Motor neuron (in vitro differentiated cells): ENCODE data around the gene DUSP16. TPM values are rescaled to one million over a fixed set of nuclear protein-coding genes. Genes with fewer than 3 reads are reported as not detected.

ENCODE experiments used
- ATAC-seq, 8 experiments: fragments of 200-7000 bp; cut with Tn5 transposase; replicated peaks in 6 of 8; 2 replicates each; pipeline ENCODE4 v1.8.0; 2021; ENCODE audit warnings: mild to moderate bottlenecking in 8 of 8, moderate library complexity in 8 of 8
- H3K27ac ChIP-seq, 2 donors: fragments of 250-450 bp; sonication (Bioruptor Pico); 2 replicates each; pipeline ENCODE4 v1.9.0; 2021; ENCODE audit warnings: antibody characterized with exemption in 2 of 2, mild to moderate bottlenecking in 2 of 2, moderate library complexity in 1 of 2
- H3K4me1 ChIP-seq, 2 donors: fragments of 250-450 bp; sonication (Bioruptor Pico); replicated peaks in 1 of 2; 2 replicates each; pipeline ENCODE4 v1.6.1; 2021; ENCODE audit warnings: antibody characterized with exemption in 2 of 2, mild to moderate bottlenecking in 2 of 2, moderate library complexity in 1 of 2
- H3K4me3 ChIP-seq, 5 donors: fragments of 250-450 bp; sonication (Bioruptor Pico); 2 replicates each; pipeline ENCODE4 v1.9.0; 2021; ENCODE audit warnings: antibody characterized with exemption in 5 of 5, mild to moderate bottlenecking in 5 of 5, moderate library complexity in 4 of 5
- WGBS, 10 experiments: fragments of 450-650 bp; shearing (Covaris generic); methylation state at CpG; one replicate each; pipeline ENCODE4 v1.0.0; 2022; 5-methylcytosine and 5-hydroxymethylcytosine counted together
- in situ Hi-C, 9 experiments: fragments of 400-800 bp; cut with MboI; loops; one replicate each; pipeline ENCODE4 v1.15.0; 2021; ENCODE audit warnings: low sequenced_read_pairs in 9 of 9, low pct_unique_long_range_greater_than_20kb in 2 of 9; ENCODE audit not compliant: unreplicated experiment in 9 of 9
- total RNA-seq, 8 experiments: library from RNA; unstranded; fragments of 300-600 nt; gene quantifications; 2 replicates each; pipeline versions ENCODE4 v1.2.3 to v1.2.4, GENCODE V29; 2022

Gene DUSP16, protein sequence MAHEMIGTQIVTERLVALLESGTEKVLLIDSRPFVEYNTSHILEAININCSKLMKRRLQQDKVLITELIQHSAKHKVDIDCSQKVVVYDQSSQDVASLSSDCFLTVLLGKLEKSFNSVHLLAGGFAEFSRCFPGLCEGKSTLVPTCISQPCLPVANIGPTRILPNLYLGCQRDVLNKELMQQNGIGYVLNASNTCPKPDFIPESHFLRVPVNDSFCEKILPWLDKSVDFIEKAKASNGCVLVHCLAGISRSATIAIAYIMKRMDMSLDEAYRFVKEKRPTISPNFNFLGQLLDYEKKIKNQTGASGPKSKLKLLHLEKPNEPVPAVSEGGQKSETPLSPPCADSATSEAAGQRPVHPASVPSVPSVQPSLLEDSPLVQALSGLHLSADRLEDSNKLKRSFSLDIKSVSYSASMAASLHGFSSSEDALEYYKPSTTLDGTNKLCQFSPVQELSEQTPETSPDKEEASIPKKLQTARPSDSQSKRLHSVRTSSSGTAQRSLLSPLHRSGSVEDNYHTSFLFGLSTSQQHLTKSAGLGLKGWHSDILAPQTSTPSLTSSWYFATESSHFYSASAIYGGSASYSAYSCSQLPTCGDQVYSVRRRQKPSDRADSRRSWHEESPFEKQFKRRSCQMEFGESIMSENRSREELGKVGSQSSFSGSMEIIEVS
- total RNA-seq = 10 to 100 TPM in 6 of 8 experiments, 1 to 10 TPM in 2; 5.3 to 33.9 (median 25.0) TPM

DNA sequence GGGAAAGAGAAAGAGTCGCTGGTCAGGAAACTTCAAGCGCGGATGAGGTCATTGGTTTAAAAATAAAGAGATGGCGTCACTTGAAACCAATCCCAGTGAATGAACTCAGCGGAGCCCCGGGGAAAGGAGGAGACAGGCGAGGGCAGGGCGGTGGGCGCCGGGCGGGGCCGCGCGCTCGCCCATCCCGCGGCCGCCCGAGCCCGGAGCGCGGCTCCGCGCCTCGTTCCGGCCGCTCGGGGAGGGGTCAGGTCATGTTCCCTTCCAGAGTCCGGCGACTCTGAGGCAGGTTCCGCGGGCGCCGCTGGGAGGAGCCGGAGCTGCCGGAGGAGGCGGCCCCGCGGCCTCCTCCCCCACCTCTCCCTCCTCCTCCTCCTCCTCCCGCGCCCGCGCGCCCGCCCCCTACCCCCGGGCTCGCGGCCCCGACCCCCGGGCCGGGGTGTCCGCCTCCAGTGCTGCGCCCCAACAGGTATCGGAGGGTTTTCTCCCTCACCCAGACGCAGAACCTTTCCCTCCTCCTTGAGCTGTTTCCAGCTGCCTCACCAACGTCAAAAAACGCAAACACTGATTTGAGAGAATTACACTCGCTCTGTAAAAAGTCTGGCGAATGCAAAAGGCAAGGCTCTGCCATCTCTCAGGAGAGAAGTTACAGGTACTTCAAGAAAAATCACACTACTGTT, at the start of gene DUSP16:
Gene DUSP16, minus strand, starts transcription at position 279 of the 677 bp plus-strand sequence. CDS start 41,765 bp downstream, outside the sequence.
- Histone ChIP-seq H3K27ac (peak within 1 kb of the TSS; percentile 79 to 93), H3K4me1 (peaks cover 16 to 21% of the 10 kb centered on the region in 2 donors), H3K4me3 (peak within 1 kb of the TSS; percentile 73 to 100 (median 93))
- in situ Hi-C loops = loop anchor here in 1 of 9 experiments (25.0 kb wide), 1 partner anchor 175 kb away; no protein-coding TSS in a partner anchor
- WGBS, 10 experiments = 0 to 20% (median 6%) methylated on average over 1 to 5 of the region's 59 CpGs; no CpG with 5 or more reads in 4 of the 10 experiments
- ATAC-seq = peak; percentile 90 to 97 (median 95)

DNA sequence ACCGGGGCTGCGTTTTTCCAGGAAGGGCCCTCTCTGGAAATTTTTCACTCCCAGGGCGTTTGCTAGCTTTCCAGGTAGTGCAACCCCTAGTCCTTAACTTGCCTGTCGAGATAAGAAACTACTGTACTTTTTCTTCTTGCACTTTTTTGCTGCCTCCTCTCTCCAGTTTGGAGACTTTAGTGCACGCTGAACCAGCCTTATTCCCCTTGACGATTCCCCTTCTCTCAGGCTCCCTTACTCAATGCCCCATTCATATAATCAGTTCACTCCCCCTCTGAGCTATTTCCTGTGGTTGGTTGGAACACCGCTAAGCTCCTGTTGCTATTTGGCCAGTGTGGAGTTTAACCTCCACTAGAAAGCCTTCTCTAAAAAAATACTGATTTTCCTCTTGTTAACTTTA, 49.7 kb upstream of the DUSP16 start:
- Histone ChIP-seq H3K4me3 (peak overlapping the region; percentile 54 to 80 (median 77)), H3K27ac (peak overlapping the region in 1 of 2 donors; percentile 86), H3K4me1 (peaks cover 17 to 26% of the 10 kb centered on the region in 2 donors)
- in situ Hi-C loops = no loop called here
- WGBS, 10 experiments = 0 to 15% (median 4%) methylated on average over 1 to 6 of the region's 7 CpGs; no CpG with 5 or more reads in 1 of the 10 experiments
- ATAC-seq = peak in 3 of 8 experiments; percentile 1 to 15 (median 2)

DNA sequence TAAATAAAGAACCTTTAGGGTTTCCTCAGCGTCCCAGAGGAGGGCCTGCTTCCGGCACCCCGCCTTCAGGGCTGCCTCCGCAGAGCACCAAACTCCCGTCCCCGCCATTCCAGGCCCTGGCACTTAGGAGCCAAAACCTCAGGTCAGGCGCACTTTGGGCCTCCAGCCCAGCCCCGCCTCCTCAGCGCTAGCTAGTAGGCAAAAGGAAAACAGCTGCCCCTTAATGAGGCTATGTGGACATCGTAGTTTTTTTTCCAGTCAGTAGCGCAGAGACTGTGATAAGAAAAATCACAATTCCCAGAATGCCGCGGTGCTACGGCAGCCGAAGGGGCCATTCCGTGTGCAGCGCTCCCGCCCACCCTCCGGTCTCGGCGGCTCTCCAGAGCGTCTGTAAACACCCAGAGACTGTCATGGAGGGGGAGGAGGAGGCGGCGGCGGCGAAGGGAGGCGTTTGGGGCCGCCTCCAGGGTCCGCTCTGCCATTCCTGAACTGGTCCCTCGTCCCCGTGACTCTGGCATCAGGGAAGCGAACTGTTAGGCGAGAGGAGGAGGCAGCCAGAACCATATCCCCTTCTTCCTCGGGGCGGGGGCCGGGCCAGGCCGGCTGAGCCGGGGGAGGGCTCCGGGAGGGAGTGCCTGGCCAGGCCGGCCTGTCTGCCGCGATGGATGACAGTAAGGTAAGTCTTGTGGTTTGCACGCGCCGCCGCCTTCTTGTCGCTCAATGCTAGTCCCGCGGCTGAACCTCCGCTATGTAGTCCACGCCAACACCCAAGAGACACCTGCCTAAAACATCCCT, 49.0 kb upstream of the DUSP16 start, which contains the start of gene CREBL2:
Gene CREBL2, plus strand, starts transcription at position 365 of the 795 bp plus-strand sequence. Its CDS starts 297 bp downstream, at position 662.
- Histone ChIP-seq H3K27ac (peak within 1 kb of the TSS; percentile 86 to 90), H3K4me1 (peaks cover 15 to 27% of the 10 kb centered on the region in 2 donors), H3K4me3 (peak within 1 kb of the TSS; percentile 54 to 80 (median 77))
- in situ Hi-C loops = no loop called here
- WGBS, 10 experiments = 0 to 7% (median 0%) methylated on average over 1 to 17 of the region's 51 CpGs; no CpG with 5 or more reads in 1 of the 10 experiments
- ATAC-seq = peak; percentile 82 to 95 (median 94)

DNA sequence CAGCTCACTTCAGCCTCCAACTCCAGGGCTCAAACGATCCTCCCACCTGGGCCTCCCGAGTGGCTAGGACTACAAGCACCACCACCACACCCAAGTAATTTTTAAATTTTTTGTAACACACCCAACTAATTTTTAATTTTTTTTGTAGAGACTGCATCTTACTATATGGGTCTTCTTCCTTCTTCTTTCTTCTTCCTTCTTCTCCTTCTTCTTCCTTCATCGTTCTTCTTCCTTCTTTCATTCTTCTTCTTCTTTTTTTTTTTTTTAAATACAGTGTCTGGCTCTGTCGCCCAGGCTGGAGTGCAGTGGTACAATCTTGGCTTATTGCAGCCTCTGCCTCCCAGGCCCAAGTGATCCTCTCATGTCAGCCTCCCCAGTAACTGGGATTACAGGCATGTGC, 48.0 kb upstream of the DUSP16 start:
- Histone ChIP-seq H3K4me1 (peaks cover 10 to 20% of the 10 kb centered on the region in 2 donors), H3K27ac (peak overlapping the region in 1 of 2 donors; percentile 86), H3K4me3 (no peak overlapping the region)
- in situ Hi-C loops = no loop called here
- ATAC-seq = no peak
- 82 to 100% (median 96%) methylated on average over 1 to 4 of the region's 4 CpGs for WGBS, 10 experiments

DNA sequence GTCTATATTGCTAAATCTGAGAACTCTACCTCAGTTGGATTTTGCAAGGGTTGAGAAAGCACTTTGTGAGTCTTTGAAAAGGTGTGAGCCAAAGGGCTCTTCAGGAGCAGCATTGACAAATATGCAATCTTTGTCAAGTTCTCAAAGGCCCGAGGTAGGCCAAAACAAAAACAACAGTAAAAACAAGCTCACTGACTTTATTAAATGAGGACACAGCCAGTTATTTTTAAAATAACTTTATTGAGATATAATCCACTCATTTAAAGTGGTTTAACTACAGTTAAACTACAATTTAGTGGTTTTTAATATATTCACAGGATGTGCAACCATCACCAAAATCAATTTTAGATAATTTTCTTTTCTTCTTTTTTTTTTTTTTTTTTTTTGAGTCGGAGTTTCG, 47.0 kb upstream of the DUSP16 start:
- peaks cover 10 to 20% of the 10 kb centered on the region in 2 donors for H3K4me1 ChIP-seq
- WGBS, 10 experiments = 78 to 100% (median 97%) methylated on average over 1 to 3 of the region's 3 CpGs
- no peak overlapping the region for H3K27ac ChIP-seq
- H3K4me3 ChIP-seq = no peak overlapping the region
- in situ Hi-C loops = no loop called here
- no peak for ATAC-seq

DNA sequence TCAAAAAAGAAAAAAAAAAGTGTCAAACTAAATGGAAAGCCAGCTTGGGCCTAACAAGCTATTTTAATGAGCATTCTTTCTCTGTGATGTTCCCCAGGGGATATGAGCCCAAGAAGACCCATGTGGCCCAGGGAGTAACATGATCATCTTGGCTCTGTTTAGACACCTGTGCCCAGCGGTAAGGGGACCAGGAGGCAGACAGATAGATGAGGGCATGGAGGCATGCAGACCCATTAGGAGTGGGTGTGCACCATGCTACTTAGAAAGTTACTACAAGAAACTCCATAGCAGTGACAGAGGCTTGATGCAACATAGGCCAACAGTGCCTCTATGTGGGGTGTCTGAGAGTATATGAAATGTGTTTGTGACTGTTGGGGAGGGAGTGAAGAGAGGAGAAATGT, 45.9 kb upstream of the DUSP16 start:
- in situ Hi-C loops = no loop called here
- peak in 1 of 8 experiments; percentile 5 for ATAC-seq
- Histone ChIP-seq H3K4me1 (peaks cover 10 to 20% of the 10 kb centered on the region in 2 donors), H3K27ac (no peak overlapping the region), H3K4me3 (no peak overlapping the region)
- 50 to 100% (median 94%) methylated on average over 1 of the region's 1 CpG; no CpG with 5 or more reads in 6 of the 10 experiments for WGBS, 10 experiments

DNA sequence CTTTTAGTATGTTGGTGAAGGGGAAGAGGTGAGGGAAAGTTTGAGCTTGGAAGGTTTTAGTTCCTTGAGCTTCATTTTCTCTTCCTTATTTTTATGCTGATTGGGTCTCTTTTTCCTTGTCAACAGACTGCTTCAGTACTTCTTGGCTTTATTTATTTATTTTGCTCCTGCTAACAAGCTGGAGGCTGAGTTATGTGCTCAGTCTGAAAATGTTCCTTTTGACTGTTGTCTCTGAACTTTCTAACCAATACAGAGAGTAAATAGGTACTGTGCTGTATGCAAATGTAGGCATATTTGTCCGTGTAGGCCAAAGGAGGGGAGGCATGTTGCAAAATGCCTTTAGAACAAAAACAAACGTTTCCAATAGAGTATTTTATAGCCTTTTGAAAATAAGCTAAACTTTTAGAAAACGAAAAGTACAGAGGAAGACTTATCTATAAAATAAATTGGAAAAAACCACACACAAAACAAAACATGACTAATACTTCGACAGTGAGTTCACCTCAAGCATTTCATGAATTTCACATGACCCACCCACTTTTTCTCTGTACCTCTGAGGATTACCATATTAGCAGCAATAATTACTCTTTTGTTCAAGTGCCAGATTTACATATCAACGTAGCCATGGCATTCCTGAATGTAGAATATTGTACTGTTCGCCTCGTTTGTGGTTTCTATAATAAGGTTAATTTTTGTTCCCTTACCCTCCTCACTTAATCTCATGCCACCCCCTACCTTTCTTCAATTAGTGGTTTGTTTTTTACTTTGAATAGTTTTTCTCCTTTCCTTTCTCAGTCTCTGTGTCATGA, 44.3 kb upstream of the DUSP16 start:
- no peak overlapping the region for H3K4me3 ChIP-seq
- in situ Hi-C loops = no loop called here
- peak in 2 of 8 experiments; percentile 4 to 16 for ATAC-seq
- WGBS, 10 experiments = 19 to 86% (median 43%) methylated on average over 3 to 7 of the region's 7 CpGs
- no peak overlapping the region for H3K27ac ChIP-seq
- H3K4me1 ChIP-seq = peaks cover 4 to 14% of the 10 kb centered on the region in 2 donors

DNA sequence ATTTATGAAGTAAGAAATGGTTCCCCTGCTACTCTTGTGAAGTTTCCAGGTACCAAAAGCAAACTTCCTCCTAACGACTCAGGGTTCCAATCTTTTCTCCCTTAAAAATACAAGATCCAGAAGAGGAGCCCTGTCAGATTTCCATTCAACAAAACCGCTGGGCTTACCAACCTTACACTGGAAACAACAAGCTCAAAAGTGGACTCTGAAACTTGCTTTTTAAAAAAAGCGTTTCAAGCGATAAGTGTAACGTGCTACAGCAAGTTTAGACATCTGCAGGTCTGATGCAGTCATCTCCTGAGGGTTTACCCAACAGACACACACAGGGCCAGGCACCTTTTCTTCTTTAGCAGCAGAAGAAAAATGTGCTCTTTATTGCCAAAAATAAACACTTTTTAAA, 42.1 kb upstream of the DUSP16 start:
- no peak for ATAC-seq
- Histone ChIP-seq H3K4me3 (no peak overlapping the region), H3K27ac (no peak overlapping the region), H3K4me1 (peaks cover 4 to 11% of the 10 kb centered on the region in 2 donors)
- in situ Hi-C loops = no loop called here
- 69 to 100% (median 89%) methylated on average over 2 to 5 of the region's 5 CpGs for WGBS, 10 experiments

DNA sequence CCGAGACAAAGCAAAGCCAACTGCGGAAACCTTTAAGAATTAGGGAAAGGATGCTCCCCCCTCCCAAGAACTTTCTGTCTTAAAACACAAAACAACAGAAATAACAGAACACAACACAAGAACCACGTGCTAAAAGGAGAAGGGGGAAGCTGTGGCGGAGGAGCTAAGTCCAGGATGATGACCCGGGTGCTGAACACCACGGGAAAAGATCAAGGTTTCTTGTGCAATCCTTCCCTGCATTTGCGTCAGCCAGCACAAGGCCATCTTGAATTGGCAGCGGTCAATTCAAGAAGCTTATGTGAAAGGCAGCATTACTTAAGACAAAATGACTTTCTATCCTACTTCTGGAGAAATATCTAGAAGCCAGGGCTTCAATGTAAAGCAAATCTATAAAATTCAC, 38.0 kb upstream of the DUSP16 start:
- 47 to 90% (median 80%) methylated on average over 2 to 8 of the region's 8 CpGs; no CpG with 5 or more reads in 3 of the 10 experiments for WGBS, 10 experiments
- Histone ChIP-seq H3K4me3 (no peak overlapping the region), H3K4me1 (no peaks in the 10 kb centered on the region), H3K27ac (no peak overlapping the region)
- in situ Hi-C loops = no loop called here
- ATAC-seq = no peak

DNA sequence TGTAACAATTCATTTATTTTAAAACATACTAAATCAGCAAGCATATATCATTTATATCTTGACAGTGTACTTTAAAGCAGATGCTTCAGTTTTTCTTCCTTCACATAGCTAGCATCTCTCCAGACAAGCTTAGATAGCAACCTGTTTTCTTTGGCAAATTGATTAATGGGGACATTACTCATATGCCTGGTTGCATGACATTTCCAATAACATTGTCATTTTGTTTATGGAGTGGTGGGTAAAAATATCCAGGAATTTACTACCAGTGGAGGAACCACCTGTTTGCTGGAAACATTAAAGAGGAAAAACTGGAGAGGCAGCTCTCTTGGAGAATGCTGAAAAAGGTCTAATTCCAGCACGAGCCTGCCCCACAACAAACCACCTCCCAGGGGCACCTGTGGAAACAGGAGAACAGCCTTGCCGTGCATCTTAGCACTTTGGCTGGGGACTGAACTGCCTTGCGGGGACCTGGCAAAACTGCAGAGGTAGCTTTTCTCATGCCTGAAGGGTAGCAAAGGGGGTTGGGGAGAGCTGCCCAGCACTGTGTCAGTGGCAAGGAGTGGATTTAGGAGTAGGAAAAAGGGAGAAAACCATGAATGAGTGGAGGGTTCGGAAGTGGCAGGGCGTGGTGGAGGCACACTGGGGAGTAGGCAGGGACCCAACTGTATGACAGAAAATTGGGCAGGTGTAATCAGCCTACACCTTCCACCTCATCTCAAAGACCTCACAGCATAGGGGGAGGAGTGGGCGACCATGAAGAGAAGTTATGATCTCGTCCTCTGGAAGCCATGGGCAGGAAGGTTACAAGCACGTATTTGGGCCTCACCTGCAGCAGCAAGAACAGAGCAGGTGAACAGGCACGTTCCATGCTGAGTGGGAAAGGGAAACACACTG, 37.3 kb upstream of the DUSP16 start:
- no peak overlapping the region for H3K4me3 ChIP-seq
- no peaks in the 10 kb centered on the region for H3K4me1 ChIP-seq
- no peak overlapping the region for H3K27ac ChIP-seq
- in situ Hi-C loops = no loop called here
- ATAC-seq = no peak
- WGBS, 10 experiments = 33 to 90% (median 64%) methylated on average over 1 to 6 of the region's 9 CpGs; no CpG with 5 or more reads in 1 of the 10 experiments

DNA sequence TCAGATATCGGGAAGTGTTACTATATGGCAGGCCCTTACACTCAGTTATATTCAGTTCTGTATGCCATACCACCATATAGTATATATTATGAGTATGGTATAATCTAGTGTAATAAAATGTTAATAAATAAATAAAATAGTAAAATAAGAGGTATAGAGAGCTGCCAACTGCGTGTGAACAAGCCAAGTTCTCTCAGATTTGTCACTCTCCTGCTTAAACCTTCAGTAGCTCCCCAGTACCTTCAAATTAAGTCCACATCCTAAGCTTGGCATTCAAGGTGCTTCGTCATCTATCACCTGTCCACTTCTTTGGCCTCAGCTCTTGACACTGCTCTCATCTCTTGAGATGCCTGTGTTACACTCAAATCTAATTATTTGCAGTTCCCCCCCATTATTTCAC, 36.2 kb upstream of the DUSP16 start:
- 0 to 100% (median 74%) methylated on average over 1 to 3 of the region's 3 CpGs; no CpG with 5 or more reads in 3 of the 10 experiments for WGBS, 10 experiments
- in situ Hi-C loops = no loop called here
- Histone ChIP-seq H3K27ac (no peak overlapping the region), H3K4me1 (no peaks in the 10 kb centered on the region), H3K4me3 (no peak overlapping the region)
- no peak for ATAC-seq
